Measurements from ENCODE around the gene HOXA4. TPM values are rescaled to one million over a fixed set of nuclear protein-coding genes. Genes with fewer than 3 reads are reported as not detected.

Gene HOXA4
- total and polyA plus RNA-seq, 7 donors, result 1.8 to 4.8 (median 2.9) TPM; not detected in 1

- 4 to 6% methylated on average over 25 of the region's 25 CpGs for WGBS, 2 donors
- Histone ChIP-seq H3K4me1 (peaks cover 0 to 31% (median 17%) of the 10 kb centered on the region in 4 donors), H3K36me3 (no peaks in the 10 kb centered on the region), H3K27me3 (no peaks in the 10 kb centered on the region), H3K27ac (peak overlapping the region in 3 of 4 donors; percentile 97 to 98 (median 98)), H3K4me3 (peak overlapping the region; percentile 47 to 85 (median 82)), H3K9me3 (no peaks in the 10 kb centered on the region)
- peak in 3 of 4 donors; percentile 9 to 39 (median 18) for TF ChIP-seq POLR2AphosphoS5 (IDR thresholded peaks at IDR 0.05)
- TF ChIP-seq, protein P1, sequence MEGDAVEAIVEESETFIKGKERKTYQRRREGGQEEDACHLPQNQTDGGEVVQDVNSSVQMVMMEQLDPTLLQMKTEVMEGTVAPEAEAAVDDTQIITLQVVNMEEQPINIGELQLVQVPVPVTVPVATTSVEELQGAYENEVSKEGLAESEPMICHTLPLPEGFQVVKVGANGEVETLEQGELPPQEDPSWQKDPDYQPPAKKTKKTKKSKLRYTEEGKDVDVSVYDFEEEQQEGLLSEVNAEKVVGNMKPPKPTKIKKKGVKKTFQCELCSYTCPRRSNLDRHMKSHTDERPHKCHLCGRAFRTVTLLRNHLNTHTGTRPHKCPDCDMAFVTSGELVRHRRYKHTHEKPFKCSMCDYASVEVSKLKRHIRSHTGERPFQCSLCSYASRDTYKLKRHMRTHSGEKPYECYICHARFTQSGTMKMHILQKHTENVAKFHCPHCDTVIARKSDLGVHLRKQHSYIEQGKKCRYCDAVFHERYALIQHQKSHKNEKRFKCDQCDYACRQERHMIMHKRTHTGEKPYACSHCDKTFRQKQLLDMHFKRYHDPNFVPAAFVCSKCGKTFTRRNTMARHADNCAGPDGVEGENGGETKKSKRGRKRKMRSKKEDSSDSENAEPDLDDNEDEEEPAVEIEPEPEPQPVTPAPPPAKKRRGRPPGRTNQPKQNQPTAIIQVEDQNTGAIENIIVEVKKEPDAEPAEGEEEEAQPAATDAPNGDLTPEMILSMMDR (IDR thresholded peaks at IDR 0.05), result no peak
- peak; percentile 89 for DNase-seq
- intact Hi-C loops (cut with DNase I), result loop anchor here (5.0 kb wide), 2 partner anchors 66 to 1311 kb away; partner anchors contain the start of gene HOXA2
These were observed 37.8 kb upstream of the HOXA4 start for GRCh38 chr7:27168265-27168947.

GRCh38 chr7:27167916-27168264, 37.3 kb upstream of the HOXA4 start:
- intact Hi-C loops (cut with DNase I), result loop anchor here (5.0 kb wide), 2 partner anchors 66 to 1311 kb away; partner anchors contain the start of gene HOXA2
- 3 to 13% methylated on average over 4 of the region's 4 CpGs for WGBS, 2 donors
- Histone ChIP-seq H3K27me3 (no peaks in the 10 kb centered on the region), H3K9me3 (no peaks in the 10 kb centered on the region), H3K4me3 (peak overlapping the region; percentile 47 to 85 (median 82)), H3K4me1 (peaks cover 0 to 32% (median 19%) of the 10 kb centered on the region in 4 donors), H3K27ac (peak overlapping the region in 3 of 4 donors; percentile 97 to 98 (median 98)), H3K36me3 (no peaks in the 10 kb centered on the region)
- TF ChIP-seq, protein P1 (IDR thresholded peaks at IDR 0.05), result no peak
- TF ChIP-seq EP300 (IDR thresholded peaks at IDR 0.05) (no peak), POLR2AphosphoS5 (IDR thresholded peaks at IDR 0.05) (no peak), POLR2A (IDR thresholded peaks at IDR 0.05) (no peak)
- peak; percentile 60 for DNase-seq

GRCh38 chr7:27166531-27167505, 36.3 kb upstream of the HOXA4 start:
- WGBS, 2 donors, result 2 to 7% methylated on average over 50 of the region's 50 CpGs
- H3K36me3 ChIP-seq, result no peaks in the 10 kb centered on the region
- peak; percentile 77 for DNase-seq
- TF ChIP-seq POLR2AphosphoS5 (IDR thresholded peaks at IDR 0.05) (peak in 2 of 4 donors; percentile 8 to 42), EP300 (IDR thresholded peaks at IDR 0.05) (no peak)
- intact Hi-C loops (cut with DNase I), result loop anchor here (5.0 kb wide), 2 partner anchors 65 to 1310 kb away; partner anchors contain the start of gene HOXA2
- peaks cover 0 to 36% (median 30%) of the 10 kb centered on the region in 4 donors for H3K4me1 ChIP-seq
- no peaks in the 10 kb centered on the region for H3K9me3 ChIP-seq
- H3K4me3 ChIP-seq, result peak overlapping the region; percentile 80 to 85 (median 82)
- H3K27me3 ChIP-seq, result no peaks in the 10 kb centered on the region
- peak overlapping the region in 3 of 4 donors; percentile 97 to 98 (median 98) for H3K27ac ChIP-seq

- TF ChIP-seq, protein P1 (IDR thresholded peaks at IDR 0.05), result no peak
- peak in 2 of 4 donors; percentile 59 to 64 for TF ChIP-seq POLR2AphosphoS5 (IDR thresholded peaks at IDR 0.05)
- TF ChIP-seq POLR2A (IDR thresholded peaks at IDR 0.05), result peak in 1 of 2 donors; percentile 66
- Histone ChIP-seq H3K9me3 (no peaks in the 10 kb centered on the region), H3K4me3 (peak overlapping the region; percentile 80 to 85 (median 82)), H3K36me3 (no peaks in the 10 kb centered on the region), H3K27me3 (no peaks in the 10 kb centered on the region), H3K4me1 (peaks cover 0 to 44% (median 38%) of the 10 kb centered on the region in 4 donors), H3K27ac (peak overlapping the region in 3 of 4 donors; percentile 97 to 98 (median 98))
- intact Hi-C loops (cut with DNase I), result loop anchor here (2.0 to 5.0 kb wide), 3 partner anchors 15 to 1309 kb away; partner anchors contain the start of gene HOXA2
- peak; percentile 83 for DNase-seq
- 2 to 3% methylated on average over 46 of the region's 46 CpGs for WGBS, 2 donors
These were observed 35.5 kb upstream of the HOXA4 start for GRCh38 chr7:27165996-27166530.
